ENCODE results near the gene TIRAP. TPM values are rescaled to one million over a fixed set of nuclear protein-coding genes. Genes with fewer than 3 reads are reported as not detected.

TIRAP gene
- total and polyA plus RNA-seq, 2 experiments from 2014 or later, result 4.9 to 6.7 TPM

GRCh38 chr11:126279191-126279590 is 3.7 kb upstream of the TIRAP start:
- TF ChIP-seq, protein P1, sequence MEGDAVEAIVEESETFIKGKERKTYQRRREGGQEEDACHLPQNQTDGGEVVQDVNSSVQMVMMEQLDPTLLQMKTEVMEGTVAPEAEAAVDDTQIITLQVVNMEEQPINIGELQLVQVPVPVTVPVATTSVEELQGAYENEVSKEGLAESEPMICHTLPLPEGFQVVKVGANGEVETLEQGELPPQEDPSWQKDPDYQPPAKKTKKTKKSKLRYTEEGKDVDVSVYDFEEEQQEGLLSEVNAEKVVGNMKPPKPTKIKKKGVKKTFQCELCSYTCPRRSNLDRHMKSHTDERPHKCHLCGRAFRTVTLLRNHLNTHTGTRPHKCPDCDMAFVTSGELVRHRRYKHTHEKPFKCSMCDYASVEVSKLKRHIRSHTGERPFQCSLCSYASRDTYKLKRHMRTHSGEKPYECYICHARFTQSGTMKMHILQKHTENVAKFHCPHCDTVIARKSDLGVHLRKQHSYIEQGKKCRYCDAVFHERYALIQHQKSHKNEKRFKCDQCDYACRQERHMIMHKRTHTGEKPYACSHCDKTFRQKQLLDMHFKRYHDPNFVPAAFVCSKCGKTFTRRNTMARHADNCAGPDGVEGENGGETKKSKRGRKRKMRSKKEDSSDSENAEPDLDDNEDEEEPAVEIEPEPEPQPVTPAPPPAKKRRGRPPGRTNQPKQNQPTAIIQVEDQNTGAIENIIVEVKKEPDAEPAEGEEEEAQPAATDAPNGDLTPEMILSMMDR (IDR thresholded peaks at IDR 0.05; ENCODE audit: low read depth, low read length), result no peak
- Histone ChIP-seq H3K27ac (no peak overlapping the region), H3K36me3 (peaks cover 8% of the 10 kb centered on the region), H3K27me3 (no peaks in the 10 kb centered on the region), H3K4me1 (ENCODE audit: low read depth) (peaks cover 19% of the 10 kb centered on the region), H3K4me3 (no peak overlapping the region), H3K9me3 (ENCODE audit: low read depth) (no peaks in the 10 kb centered on the region)
- DNase-seq (ENCODE audit: low read depth in 1 of 2, low spot score in 1 of 2), result no peak

- Histone ChIP-seq H3K4me1 (ENCODE audit: low read depth) (peaks cover 19% of the 10 kb centered on the region), H3K27me3 (no peaks in the 10 kb centered on the region), H3K36me3 (peaks cover 5% of the 10 kb centered on the region), H3K9me3 (ENCODE audit: low read depth) (no peaks in the 10 kb centered on the region), H3K27ac (peak overlapping the region; percentile 68), H3K4me3 (no peak overlapping the region)
- DNase-seq (ENCODE audit: low read depth in 1 of 2, low spot score in 1 of 2), result no peak
- TF ChIP-seq, protein P1 (IDR thresholded peaks at IDR 0.05; ENCODE audit: low read depth, low read length), result no peak
Measured at GRCh38 chr11:126280595-126280994, 2.3 kb upstream of the TIRAP start.

- TF ChIP-seq, protein P1 (IDR thresholded peaks at IDR 0.05; ENCODE audit: low read depth, low read length), result no peak
- H3K4me3 ChIP-seq, result no peak overlapping the region
Measured at GRCh38 chr11:126281245-126281644, 1.6 kb upstream of the TIRAP start.

DNA sequence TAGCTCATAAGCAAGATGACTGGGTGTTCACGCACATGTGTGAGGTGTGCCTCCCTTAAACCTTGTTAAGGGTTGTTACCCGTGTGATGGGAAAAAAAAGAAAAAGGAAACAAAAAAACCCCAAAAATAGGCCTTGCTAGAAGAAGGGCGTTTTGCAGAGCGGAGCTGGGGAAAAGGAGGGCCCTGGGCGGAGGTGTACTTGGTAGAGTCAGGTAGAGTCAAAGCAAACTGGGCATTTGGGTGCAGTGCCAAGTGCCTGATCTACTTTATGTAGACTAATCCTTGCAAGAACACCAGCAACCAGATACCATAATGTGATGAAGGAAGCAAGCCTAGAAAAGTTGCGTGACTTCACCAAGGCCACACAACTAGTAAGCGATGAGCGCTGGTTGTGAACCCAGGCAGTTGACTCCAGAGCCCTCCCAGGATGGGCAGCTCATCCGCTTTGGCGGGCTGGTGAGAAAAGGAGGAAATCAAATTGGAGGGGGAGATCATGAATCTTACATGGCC is 1.2 kb upstream of the TIRAP start:
- H3K4me1 ChIP-seq (ENCODE audit: low read depth), result peaks cover 19% of the 10 kb centered on the region
- H3K4me3 ChIP-seq, result no peak overlapping the region
- H3K9me3 ChIP-seq (ENCODE audit: low read depth), result no peaks in the 10 kb centered on the region
- TF ChIP-seq, protein P1 (IDR thresholded peaks at IDR 0.05; ENCODE audit: low read depth, low read length), result no peak
- H3K27me3 ChIP-seq, result no peaks in the 10 kb centered on the region
- H3K27ac ChIP-seq, result peak overlapping the region; percentile 68
- DNase-seq (ENCODE audit: low read depth in 1 of 2, low spot score in 1 of 2), result no peak
- H3K36me3 ChIP-seq, result peaks cover 5% of the 10 kb centered on the region

More at GRCh38 chr11:126281245-126281644, 1.6 kb upstream of the TIRAP start:
- DNase-seq (ENCODE audit: low read depth in 1 of 2, low spot score in 1 of 2), result peak in 1 of 2 donors; percentile 64
- Histone ChIP-seq H3K36me3 (peaks cover 5% of the 10 kb centered on the region), H3K4me1 (ENCODE audit: low read depth) (peaks cover 19% of the 10 kb centered on the region), H3K27me3 (no peaks in the 10 kb centered on the region), H3K27ac (peak overlapping the region; percentile 68), H3K9me3 (ENCODE audit: low read depth) (no peaks in the 10 kb centered on the region)

- Histone ChIP-seq H3K27ac (no peak overlapping the region), H3K27me3 (no peaks in the 10 kb centered on the region), H3K9me3 (ENCODE audit: low read depth) (no peaks in the 10 kb centered on the region), H3K36me3 (no peaks in the 10 kb centered on the region), H3K4me1 (ENCODE audit: low read depth) (peaks cover 19% of the 10 kb centered on the region), H3K4me3 (peak overlapping the region; percentile 46)
- DNase-seq (ENCODE audit: low read depth in 1 of 2, low spot score in 1 of 2), result peak; percentile 35 to 63
- TF ChIP-seq, protein P1 (IDR thresholded peaks at IDR 0.05; ENCODE audit: low read depth, low read length), result no peak
Measured at GRCh38 chr11:126282361-126282735, 545 bp upstream of the TIRAP start.

Measured in cardiac muscle cell (in vitro differentiated cells and primary cell).